Measurements from ENCODE around the gene CNMD. TPM values are rescaled to one million over a fixed set of nuclear protein-coding genes. Genes with fewer than 3 reads are reported as not detected.
"Not testable (repeated sequence)": the region's sequence is repeated elsewhere in the genome, so short reads cannot be mapped to it uniquely, and the experiment has no call there.

The CNMD gene
- total RNA-seq, 4 donors from 2014 or later = not detected

DNA sequence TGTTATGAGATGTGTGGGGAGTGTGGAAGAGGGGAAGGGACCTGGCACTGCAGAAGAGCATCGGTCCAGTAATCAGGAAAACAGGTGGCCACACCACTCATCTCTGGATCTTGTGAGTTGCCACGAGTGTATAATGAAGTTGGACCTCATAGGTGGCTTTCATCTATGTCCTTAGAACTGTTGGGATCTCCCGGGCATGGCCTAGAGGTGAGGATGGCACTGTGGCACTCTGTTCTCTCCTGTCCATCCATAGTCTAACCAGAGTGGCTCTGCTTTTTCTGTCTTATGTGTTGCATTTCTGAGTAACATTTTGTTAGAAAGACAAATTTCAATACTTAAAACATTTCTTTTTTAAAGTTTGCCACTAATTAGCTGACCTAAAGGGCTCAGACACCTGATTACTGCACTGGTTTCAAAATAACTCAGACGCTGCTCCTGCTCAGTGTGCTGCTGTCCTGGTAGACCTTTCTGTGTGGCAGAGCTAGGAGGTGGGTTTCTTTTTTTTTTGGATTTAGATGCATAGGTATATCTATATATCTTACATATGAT, 5.5 kb downstream of the CNMD start:
- Histone ChIP-seq H3K9me3 (no peaks in the 10 kb centered on the region), H3K36me3 (no peaks in the 10 kb centered on the region), H3K27ac (no peak overlapping the region), H3K27me3 (peaks cover 7 to 17% (median 13%) of the 10 kb centered on the region in 3 donors), H3K4me1 (no peaks in the 10 kb centered on the region), H3K4me3 (no peak overlapping the region)
- intact Hi-C loops (cut with DNase I; ENCODE audit: low total_unique reads) (no loop called here), in situ Hi-C loops (cut with MboI; ENCODE audit: low sequenced_read_pairs in 4 of 4) (no loop called here)
- DNase-seq (no peak), ATAC-seq (no peak)
- TF ChIP-seq, protein P1, sequence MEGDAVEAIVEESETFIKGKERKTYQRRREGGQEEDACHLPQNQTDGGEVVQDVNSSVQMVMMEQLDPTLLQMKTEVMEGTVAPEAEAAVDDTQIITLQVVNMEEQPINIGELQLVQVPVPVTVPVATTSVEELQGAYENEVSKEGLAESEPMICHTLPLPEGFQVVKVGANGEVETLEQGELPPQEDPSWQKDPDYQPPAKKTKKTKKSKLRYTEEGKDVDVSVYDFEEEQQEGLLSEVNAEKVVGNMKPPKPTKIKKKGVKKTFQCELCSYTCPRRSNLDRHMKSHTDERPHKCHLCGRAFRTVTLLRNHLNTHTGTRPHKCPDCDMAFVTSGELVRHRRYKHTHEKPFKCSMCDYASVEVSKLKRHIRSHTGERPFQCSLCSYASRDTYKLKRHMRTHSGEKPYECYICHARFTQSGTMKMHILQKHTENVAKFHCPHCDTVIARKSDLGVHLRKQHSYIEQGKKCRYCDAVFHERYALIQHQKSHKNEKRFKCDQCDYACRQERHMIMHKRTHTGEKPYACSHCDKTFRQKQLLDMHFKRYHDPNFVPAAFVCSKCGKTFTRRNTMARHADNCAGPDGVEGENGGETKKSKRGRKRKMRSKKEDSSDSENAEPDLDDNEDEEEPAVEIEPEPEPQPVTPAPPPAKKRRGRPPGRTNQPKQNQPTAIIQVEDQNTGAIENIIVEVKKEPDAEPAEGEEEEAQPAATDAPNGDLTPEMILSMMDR (IDR thresholded peaks at IDR 0.05 in 4 of 5, conservative IDR thresholded peaks at IDR 0.05 in 1 of 5) = no peak
- no peak for TF ChIP-seq POLR2A (IDR thresholded peaks at IDR 0.05)

GRCh38 chr13:52726258-52726657, 13.4 kb downstream of the CNMD start:
- H3K4me3 ChIP-seq = no peak overlapping the region
- intact Hi-C loops (cut with DNase I; ENCODE audit: low total_unique reads) (no loop called here), in situ Hi-C loops (cut with MboI; ENCODE audit: low sequenced_read_pairs in 4 of 4) (no loop called here)
- no peaks in the 10 kb centered on the region for H3K36me3 ChIP-seq
- H3K4me1 ChIP-seq = no peaks in the 10 kb centered on the region
- DNase-seq (no peak), ATAC-seq (no peak)
- no peak for TF ChIP-seq POLR2A (IDR thresholded peaks at IDR 0.05)
- TF ChIP-seq, protein P1 (IDR thresholded peaks at IDR 0.05 in 4 of 5, conservative IDR thresholded peaks at IDR 0.05 in 1 of 5) = no peak
- no peaks in the 10 kb centered on the region for H3K27me3 ChIP-seq
- no peak overlapping the region for H3K27ac ChIP-seq
- H3K9me3 ChIP-seq = no peaks in the 10 kb centered on the region

DNA sequence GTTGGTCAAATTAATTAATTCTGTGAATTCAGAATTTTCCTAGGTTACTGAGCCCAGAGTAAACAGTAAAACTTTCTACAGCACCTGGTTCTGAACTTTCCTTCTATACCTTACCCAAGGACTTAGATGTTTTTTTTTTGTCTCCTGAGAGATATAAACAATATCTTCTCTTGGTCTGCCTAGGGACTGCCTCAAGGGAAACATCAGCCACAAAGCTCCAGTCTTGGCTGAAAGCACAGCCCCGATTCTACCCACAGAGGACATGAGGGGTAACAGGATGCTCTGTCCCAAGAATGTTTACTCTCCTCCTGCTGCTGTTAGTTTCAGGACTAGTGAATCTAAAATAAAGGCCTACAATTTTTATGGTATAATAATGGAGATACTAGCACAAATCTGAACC, 14.3 kb downstream of the CNMD start:
- no peaks in the 10 kb centered on the region for H3K4me1 ChIP-seq
- DNase-seq = no peak
- no peaks in the 10 kb centered on the region for H3K27me3 ChIP-seq
- TF ChIP-seq, protein P1 (IDR thresholded peaks at IDR 0.05 in 4 of 5, conservative IDR thresholded peaks at IDR 0.05 in 1 of 5) = no peak
- TF ChIP-seq POLR2A (IDR thresholded peaks at IDR 0.05) = no peak
- H3K4me3 ChIP-seq = no peak overlapping the region
- no peak overlapping the region for H3K27ac ChIP-seq
- no peaks in the 10 kb centered on the region for H3K36me3 ChIP-seq
- in situ Hi-C loops (cut with MboI; ENCODE audit: low sequenced_read_pairs in 4 of 4) (no loop called here), intact Hi-C loops (cut with DNase I; ENCODE audit: low total_unique reads) (no loop called here)
- no peaks in the 10 kb centered on the region for H3K9me3 ChIP-seq
- ATAC-seq = no peak

- in situ Hi-C loops (cut with MboI; ENCODE audit: low sequenced_read_pairs in 4 of 4) = no loop called here
These were observed 16.4 kb downstream of the CNMD start for GRCh38 chr13:52723181-52723580.

DNA sequence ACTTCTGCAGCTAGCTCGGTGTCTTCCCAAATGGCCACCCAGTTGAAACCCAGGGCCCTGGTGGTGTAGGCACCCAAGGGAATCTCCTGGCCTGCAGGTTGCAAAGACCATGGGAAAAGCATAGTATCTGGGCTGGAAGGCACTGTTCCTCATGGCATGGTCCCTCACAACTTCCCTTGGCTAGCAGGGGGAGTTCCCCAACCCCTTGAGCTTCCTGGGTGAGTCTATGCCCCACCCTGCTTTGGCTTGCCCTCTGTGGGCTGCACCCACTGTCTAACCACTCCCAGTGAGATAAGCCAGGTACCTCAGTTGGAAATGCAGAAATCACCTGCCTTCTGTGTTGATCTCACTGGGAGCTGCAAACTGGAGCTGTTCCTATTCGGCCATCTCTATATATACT, 18.3 kb downstream of the CNMD start:
- intact Hi-C loops (cut with DNase I; ENCODE audit: low total_unique reads) = not testable (repeated sequence)

More at GRCh38 chr13:52723181-52723580, 16.4 kb downstream of the CNMD start:
- no peak for DNase-seq
- intact Hi-C loops (cut with DNase I; ENCODE audit: low total_unique reads) = no loop called here
- ATAC-seq = no peak
- no peak overlapping the region for H3K27ac ChIP-seq
- TF ChIP-seq POLR2A (IDR thresholded peaks at IDR 0.05) = no peak
- TF ChIP-seq, protein P1 (IDR thresholded peaks at IDR 0.05 in 4 of 5, conservative IDR thresholded peaks at IDR 0.05 in 1 of 5) = no peak
- no peaks in the 10 kb centered on the region for H3K9me3 ChIP-seq
- H3K36me3 ChIP-seq = no peaks in the 10 kb centered on the region
- no peak overlapping the region for H3K4me3 ChIP-seq
- no peaks in the 10 kb centered on the region for H3K27me3 ChIP-seq
- no peaks in the 10 kb centered on the region for H3K4me1 ChIP-seq

GRCh38 chr13:52720904-52721303, 18.7 kb downstream of the CNMD start:
- H3K9me3 ChIP-seq; DNase-seq; H3K36me3 ChIP-seq; intact Hi-C loops (cut with DNase I; ENCODE audit: low total_unique reads); H3K4me3 ChIP-seq; H3K27ac ChIP-seq; H3K4me1 ChIP-seq; H3K27me3 ChIP-seq; in situ Hi-C loops (cut with MboI; ENCODE audit: low sequenced_read_pairs in 4 of 4); ATAC-seq: not testable (repeated sequence)

More for the DNA sequence above, 18.3 kb downstream of the CNMD start:
- H3K9me3 ChIP-seq; DNase-seq; H3K27me3 ChIP-seq; H3K27ac ChIP-seq; in situ Hi-C loops (cut with MboI; ENCODE audit: low sequenced_read_pairs in 4 of 4); H3K4me1 ChIP-seq; H3K4me3 ChIP-seq; H3K36me3 ChIP-seq; ATAC-seq: not testable (repeated sequence)
